ENCODE measurements around the gene SLC25A11.
"Not testable (repeated sequence)": the region's sequence is repeated elsewhere in the genome, so short reads cannot be mapped to it uniquely, and the experiment has no call there.

Gene SLC25A11

GRCh38 chr17:4944554-4945175 is 4.8 kb upstream of the SLC25A11 start:
- no peak for DNase-seq

GRCh38 chr17:4944163-4944553 is 4.3 kb upstream of the SLC25A11 start:
- DNase-seq: no peak

GRCh38 chr17:4942760-4943508 is 3.1 kb upstream of the SLC25A11 start:
- no peak for DNase-seq

- no peak for DNase-seq
These were observed 1.4 kb upstream of the SLC25A11 start for GRCh38 chr17:4941319-4941610.

GRCh38 chr17:4940555-4941318 is 891 bp upstream of the SLC25A11 start:
- DNase-seq: peak; percentile 20

- DNase-seq: no peak
These were observed 375 bp downstream of the SLC25A11 start for GRCh38 chr17:4939546-4939795.

- no peak for DNase-seq
These were observed 929 bp downstream of the SLC25A11 start for GRCh38 chr17:4938688-4939545.

- DNase-seq: no peak
These were observed 1.8 kb downstream of the SLC25A11 start for GRCh38 chr17:4938069-4938491.

GRCh38 chr17:4937553-4937952 is 2.3 kb downstream of the SLC25A11 start:
- DNase-seq: no peak

GRCh38 chr17:4936436-4936835 is 3.4 kb downstream of the SLC25A11 start:
- no peak for DNase-seq

- DNase-seq: no peak
These were observed 4.2 kb downstream of the SLC25A11 start for GRCh38 chr17:4935650-4936049.

- no peak for DNase-seq
These were observed 5.5 kb downstream of the SLC25A11 start for GRCh38 chr17:4934173-4934979.

- no peak for DNase-seq
These were observed 6.2 kb downstream of the SLC25A11 start for GRCh38 chr17:4933646-4934045.

GRCh38 chr17:4932756-4933155 is 7.1 kb downstream of the SLC25A11 start:
- no peak for DNase-seq

GRCh38 chr17:4931963-4932362 is 7.9 kb downstream of the SLC25A11 start, which contains the start of gene GP1BA:
Gene GP1BA, plus strand, starts transcription at chr17:4932277. Its CDS starts 328 bp downstream, at chr17:4932605.
- DNase-seq: no peak

- no peak for DNase-seq
These were observed 11.0 kb downstream of the SLC25A11 start for GRCh38 chr17:4928881-4929280.

- not testable (repeated sequence) for DNase-seq
These were observed 13.1 kb downstream of the SLC25A11 start for GRCh38 chr17:4926577-4927335.

GRCh38 chr17:4921320-4921719 is 18.5 kb downstream of the SLC25A11 start:
- DNase-seq: no peak

GRCh38 chr17:4920351-4921048 is 19.3 kb downstream of the SLC25A11 start:
- no peak for DNase-seq

GRCh38 chr17:4919511-4920047 is 20.3 kb downstream of the SLC25A11 start:
- no peak for DNase-seq

GRCh38 chr17:4914551-4914950 is 25.3 kb downstream of the SLC25A11 start:
- not testable (repeated sequence) for DNase-seq

Data from activated CD4-positive, alpha-beta T cell treated with anti-CD3 and anti-CD28 coated beads, Interleukin-2, amount 50 U/mL, for 1 hour (primary cell).